Neural cell (in vitro differentiated cells): ENCODE results near the gene ZNF672. TPM values are rescaled to one million over a fixed set of nuclear protein-coding genes. Genes with fewer than 3 reads are reported as not detected.

Source experiments
- H2AFZ ChIP-seq: fragments of 200-600, 300-800 bp; sonication (generic), shearing (Covaris generic); 2 replicates; pipeline ENCODE4 v1.6.0; 2014; ENCODE audit warnings: low read depth, mild to moderate bottlenecking, antibody characterized with exemption, low read length, moderate library complexity
- H3F3A ChIP-seq: fragments of 200-600 bp; shearing (Covaris generic); 2 replicates; pipeline ENCODE4 v1.6.1; 2016; ENCODE audit warnings: mild to moderate bottlenecking, moderate library complexity, mixed read lengths, antibody characterized with exemption, low read length; ENCODE audit not compliant: insufficient read depth, poor library complexity, severe bottlenecking
- H3K27ac ChIP-seq: fragments of 200-600, 300-800 bp; sonication (generic), shearing (Covaris generic); 2 replicates; pipeline ENCODE4 v1.5.1; 2014; ENCODE audit warnings: mild to moderate bottlenecking, low read length, moderate library complexity
- H3K27me3 ChIP-seq: fragments of 300-800, 200-600 bp; sonication (generic), shearing (Covaris generic); 2 replicates; pipeline ENCODE4 v1.6.0; 2014; ENCODE audit warnings: mild to moderate bottlenecking, low read depth, low read length, moderate library complexity; ENCODE audit not compliant: insufficient read depth
- H3K36me3 ChIP-seq: fragments of 300-800, 200-600 bp; sonication (generic), shearing (Covaris generic); 2 replicates; pipeline ENCODE4 v1.5.1; 2014; ENCODE audit warnings: mild to moderate bottlenecking, antibody characterized with exemption, low read length, moderate library complexity; ENCODE audit not compliant: insufficient read depth
- H3K4me2 ChIP-seq: fragments of 300-800, 200-600 bp; sonication (generic), shearing (Covaris generic); 2 replicates; pipeline ENCODE4 v1.6.0; 2014; ENCODE audit warnings: mild to moderate bottlenecking, low read length
- H3K4me3 ChIP-seq: fragments of 300-800, 200-600 bp; sonication (generic), shearing (Covaris generic); 2 replicates; pipeline ENCODE4 v1.5.1; 2014; ENCODE audit warnings: mild to moderate bottlenecking, low read length, moderate library complexity
- H3K79me2 ChIP-seq: fragments of 200-600 bp; shearing (Covaris generic); replicated peaks from 2 replicates; pipeline ENCODE4 v1.6.0; 2014; ENCODE audit warnings: mild to moderate bottlenecking, low read length, moderate library complexity; ENCODE audit not compliant: insufficient read depth
- H3K9ac ChIP-seq: fragments of 300-800, 200-600 bp; sonication (generic), shearing (Covaris generic); 2 replicates; pipeline ENCODE4 v1.6.1; 2016; ENCODE audit warnings: mild to moderate bottlenecking, low read length, mixed read lengths
- H3K9me2 ChIP-seq: fragments of 200-600 bp; shearing (Covaris generic); 2 replicates; pipeline ENCODE4 v1.6.1; 2016; ENCODE audit warnings: mild to moderate bottlenecking, low read length, mixed read lengths; ENCODE audit not compliant: insufficient read depth
- H3K9me3 ChIP-seq: fragments of 200-600, 300-800 bp; sonication (generic), shearing (Covaris generic); 2 replicates; pipeline ENCODE4 v1.6.1; 2016; ENCODE audit warnings: mild to moderate bottlenecking, mixed run types, low read length, moderate library complexity, mixed read lengths
- H4K20me1 ChIP-seq: fragments of 200-600 bp; shearing (Covaris generic); 2 replicates; pipeline ENCODE4 v1.6.1; 2016; ENCODE audit warnings: mild to moderate bottlenecking, mixed run types; ENCODE audit not compliant: insufficient read depth
- EP300 ChIP-seq: fragments of 450-650 bp; conservative IDR thresholded peaks from 2 replicates; pipeline ENCODE4 v1.6.1; 2014; ENCODE audit warnings: antibody characterized with exemption, mild to moderate bottlenecking, moderate library complexity; ENCODE audit not compliant: poor library complexity, severe bottlenecking
- EZH2 ChIP-seq: fragments of 200-600, 300-800 bp; shearing (Covaris generic), sonication (generic); IDR thresholded peaks from 2 replicates; pipeline ENCODE4 v1.6.1; 2014; ENCODE audit warnings: antibody characterized with exemption, low read length, borderline replicate concordance, mild to moderate bottlenecking; ENCODE audit not compliant: insufficient read depth, poor library complexity, severe bottlenecking
- MXI1 ChIP-seq: fragments of 450-650 bp; conservative IDR thresholded peaks from 2 replicates; pipeline ENCODE4 v1.6.1; 2014; ENCODE audit warnings: antibody characterized with exemption, mild to moderate bottlenecking; ENCODE audit not compliant: poor library complexity, severe bottlenecking
- POLR2AphosphoS5 ChIP-seq: IDR thresholded peaks from 2 replicates; pipeline ENCODE4 v1.6.1; 2012
- RAD21 ChIP-seq: fragments of 450-650 bp; conservative IDR thresholded peaks from 2 replicates; pipeline ENCODE4 v1.6.1; 2014; ENCODE audit warnings: antibody characterized with exemption, mild to moderate bottlenecking, moderate library complexity
- SMC3 ChIP-seq: fragments of 450-650 bp; conservative IDR thresholded peaks from 2 replicates; pipeline ENCODE4 v1.6.1; 2014; ENCODE audit warnings: antibody characterized with exemption, mild to moderate bottlenecking, moderate library complexity; ENCODE audit not compliant: poor library complexity
- TAF1 ChIP-seq: IDR thresholded peaks from 2 replicates; pipeline ENCODE4 v1.6.1; 2012; ENCODE audit warnings: low read depth
- polyA plus RNA-seq: library from polyadenylated mRNA; depleted of rRNA; stranded (reverse); fragments of >200 nt; gene quantifications from 2 replicates; pipeline ENCODE4 v1.2.3, GENCODE V29; 2014
- TF ChIP-seq, protein P1 (sequence below): IDR thresholded peaks from 2 replicates; pipeline ENCODE4 v1.6.1; 2012; ENCODE audit warnings: borderline replicate concordance
- TF ChIP-seq, protein P2 (sequence below): fragments of 450-650 bp; IDR thresholded peaks from 2 replicates; pipeline ENCODE4 v1.5.1; 2014; ENCODE audit warnings: antibody characterized with exemption, mild to moderate bottlenecking, moderate library complexity; ENCODE audit not compliant: poor library complexity, severe bottlenecking

The ZNF672 gene
- polyA plus RNA-seq, 1 donor from 2014 or later = 22.9 TPM

DNA sequence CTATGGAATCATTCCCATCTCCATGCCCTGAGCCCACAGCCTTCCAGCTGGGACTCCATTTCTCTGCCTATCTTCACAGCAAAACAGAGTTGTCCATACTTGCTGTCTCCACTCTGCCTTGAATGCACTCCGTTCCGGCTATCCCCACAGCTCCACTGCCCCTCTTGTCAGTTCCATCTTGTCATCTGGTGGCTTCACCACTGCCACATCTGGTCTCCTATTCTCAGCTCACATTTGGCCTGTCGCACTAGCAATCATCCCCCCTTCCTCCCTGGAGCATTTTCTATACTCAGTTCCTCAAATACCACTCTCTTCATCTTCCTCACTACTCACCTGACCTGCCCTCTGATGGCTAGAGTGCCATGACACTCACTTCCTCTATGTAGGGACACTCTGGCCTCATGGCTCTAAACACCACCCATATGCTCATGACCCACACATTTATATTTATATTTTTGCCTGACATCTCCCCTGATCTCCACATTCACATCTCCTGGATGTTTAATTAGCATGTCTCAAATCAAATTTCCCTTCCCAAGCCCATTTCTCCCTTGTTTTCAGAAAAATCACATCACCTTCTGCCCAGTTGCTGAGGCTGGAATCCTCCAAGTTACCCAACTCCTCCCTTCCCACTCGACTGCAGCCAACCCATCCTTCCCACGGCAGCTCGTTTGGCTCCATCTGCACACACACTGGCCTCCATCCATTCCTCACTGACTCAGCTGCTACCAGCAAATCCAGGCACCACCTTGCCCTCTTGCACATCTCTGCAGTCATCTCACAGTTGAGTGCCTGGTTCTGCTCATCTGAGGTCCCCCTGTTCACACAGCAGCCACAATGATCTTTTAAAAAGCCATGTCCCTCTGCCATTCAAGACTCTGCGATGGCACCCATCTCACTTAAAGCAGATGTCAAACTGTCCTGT lies 14.7 kb downstream of the ZNF672 start:
- no peaks in the 10 kb centered on the region for H4K20me1 ChIP-seq
- H3K4me3 ChIP-seq = no peak overlapping the region
- H3K4me2 ChIP-seq = no peak overlapping the region
- H3K9me3 ChIP-seq = no peaks in the 10 kb centered on the region
- H3K36me3 ChIP-seq = no peaks in the 10 kb centered on the region
- H3K27me3 ChIP-seq = no peaks in the 10 kb centered on the region
- no peaks in the 10 kb centered on the region for H3K9me2 ChIP-seq
- H3K9ac ChIP-seq = no peak overlapping the region
- H3K79me2 ChIP-seq = no peaks in the 10 kb centered on the region
- no peak overlapping the region for H2AFZ ChIP-seq
- H3F3A ChIP-seq = no peaks in the 10 kb centered on the region
- H3K27ac ChIP-seq = no peak overlapping the region
- no peak for TF ChIP-seq POLR2AphosphoS5
- TF ChIP-seq RAD21 = no peak
- TF ChIP-seq, protein P1, sequence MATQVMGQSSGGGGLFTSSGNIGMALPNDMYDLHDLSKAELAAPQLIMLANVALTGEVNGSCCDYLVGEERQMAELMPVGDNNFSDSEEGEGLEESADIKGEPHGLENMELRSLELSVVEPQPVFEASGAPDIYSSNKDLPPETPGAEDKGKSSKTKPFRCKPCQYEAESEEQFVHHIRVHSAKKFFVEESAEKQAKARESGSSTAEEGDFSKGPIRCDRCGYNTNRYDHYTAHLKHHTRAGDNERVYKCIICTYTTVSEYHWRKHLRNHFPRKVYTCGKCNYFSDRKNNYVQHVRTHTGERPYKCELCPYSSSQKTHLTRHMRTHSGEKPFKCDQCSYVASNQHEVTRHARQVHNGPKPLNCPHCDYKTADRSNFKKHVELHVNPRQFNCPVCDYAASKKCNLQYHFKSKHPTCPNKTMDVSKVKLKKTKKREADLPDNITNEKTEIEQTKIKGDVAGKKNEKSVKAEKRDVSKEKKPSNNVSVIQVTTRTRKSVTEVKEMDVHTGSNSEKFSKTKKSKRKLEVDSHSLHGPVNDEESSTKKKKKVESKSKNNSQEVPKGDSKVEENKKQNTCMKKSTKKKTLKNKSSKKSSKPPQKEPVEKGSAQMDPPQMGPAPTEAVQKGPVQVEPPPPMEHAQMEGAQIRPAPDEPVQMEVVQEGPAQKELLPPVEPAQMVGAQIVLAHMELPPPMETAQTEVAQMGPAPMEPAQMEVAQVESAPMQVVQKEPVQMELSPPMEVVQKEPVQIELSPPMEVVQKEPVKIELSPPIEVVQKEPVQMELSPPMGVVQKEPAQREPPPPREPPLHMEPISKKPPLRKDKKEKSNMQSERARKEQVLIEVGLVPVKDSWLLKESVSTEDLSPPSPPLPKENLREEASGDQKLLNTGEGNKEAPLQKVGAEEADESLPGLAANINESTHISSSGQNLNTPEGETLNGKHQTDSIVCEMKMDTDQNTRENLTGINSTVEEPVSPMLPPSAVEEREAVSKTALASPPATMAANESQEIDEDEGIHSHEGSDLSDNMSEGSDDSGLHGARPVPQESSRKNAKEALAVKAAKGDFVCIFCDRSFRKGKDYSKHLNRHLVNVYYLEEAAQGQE = no peak
- TF ChIP-seq, protein P2, sequence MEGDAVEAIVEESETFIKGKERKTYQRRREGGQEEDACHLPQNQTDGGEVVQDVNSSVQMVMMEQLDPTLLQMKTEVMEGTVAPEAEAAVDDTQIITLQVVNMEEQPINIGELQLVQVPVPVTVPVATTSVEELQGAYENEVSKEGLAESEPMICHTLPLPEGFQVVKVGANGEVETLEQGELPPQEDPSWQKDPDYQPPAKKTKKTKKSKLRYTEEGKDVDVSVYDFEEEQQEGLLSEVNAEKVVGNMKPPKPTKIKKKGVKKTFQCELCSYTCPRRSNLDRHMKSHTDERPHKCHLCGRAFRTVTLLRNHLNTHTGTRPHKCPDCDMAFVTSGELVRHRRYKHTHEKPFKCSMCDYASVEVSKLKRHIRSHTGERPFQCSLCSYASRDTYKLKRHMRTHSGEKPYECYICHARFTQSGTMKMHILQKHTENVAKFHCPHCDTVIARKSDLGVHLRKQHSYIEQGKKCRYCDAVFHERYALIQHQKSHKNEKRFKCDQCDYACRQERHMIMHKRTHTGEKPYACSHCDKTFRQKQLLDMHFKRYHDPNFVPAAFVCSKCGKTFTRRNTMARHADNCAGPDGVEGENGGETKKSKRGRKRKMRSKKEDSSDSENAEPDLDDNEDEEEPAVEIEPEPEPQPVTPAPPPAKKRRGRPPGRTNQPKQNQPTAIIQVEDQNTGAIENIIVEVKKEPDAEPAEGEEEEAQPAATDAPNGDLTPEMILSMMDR = no peak
- TF ChIP-seq SMC3 = no peak
- TF ChIP-seq TAF1 = no peak
- no peak for TF ChIP-seq EP300
- TF ChIP-seq MXI1 = no peak
- no peak for TF ChIP-seq EZH2

DNA sequence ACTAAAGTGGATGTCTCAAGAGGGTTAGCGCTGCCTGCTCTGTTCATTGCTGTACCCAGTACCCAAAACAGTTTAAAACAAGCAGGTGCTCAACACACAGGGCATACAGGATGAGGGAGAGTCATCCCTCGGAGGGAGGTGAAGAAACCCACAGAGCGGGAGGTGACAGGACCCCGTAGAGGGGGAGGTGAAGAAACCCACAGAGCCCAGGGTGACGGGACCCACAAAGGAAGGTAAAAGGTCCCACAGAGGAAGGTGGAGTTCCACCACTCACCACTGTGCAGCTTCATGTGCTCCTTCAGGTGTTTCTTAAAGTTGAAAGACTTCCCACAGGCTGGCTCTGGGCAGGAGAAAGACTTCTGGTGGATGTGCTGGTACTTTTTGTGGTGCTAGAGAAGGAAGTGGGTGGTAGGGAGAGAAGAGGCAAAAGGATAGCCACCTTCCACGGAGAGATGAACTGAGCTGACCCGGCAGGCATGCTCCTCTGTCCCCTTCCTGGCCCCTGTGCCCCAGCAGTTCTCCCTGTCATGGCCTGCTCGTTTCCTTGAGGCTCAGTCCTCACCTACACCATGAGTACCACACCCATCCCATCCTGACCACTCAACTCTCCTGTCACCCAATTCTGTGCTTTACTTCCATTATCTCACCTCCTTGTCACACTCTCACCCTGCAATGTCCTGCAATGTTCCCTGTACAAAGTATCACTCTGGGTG lies 15.8 kb downstream of the ZNF672 start:
- Histone ChIP-seq H3K4me3 (no peak overlapping the region), H3K79me2 (no peaks in the 10 kb centered on the region), H3K27ac (no peak overlapping the region), H2AFZ (no peak overlapping the region), H3K9ac (no peak overlapping the region), H3K36me3 (no peaks in the 10 kb centered on the region), H3K4me2 (no peak overlapping the region), H3K9me2 (no peaks in the 10 kb centered on the region), H4K20me1 (no peaks in the 10 kb centered on the region), H3K27me3 (no peaks in the 10 kb centered on the region), H3K9me3 (no peaks in the 10 kb centered on the region), H3F3A (no peaks in the 10 kb centered on the region)
- TF ChIP-seq RAD21 = no peak
- TF ChIP-seq MXI1 = no peak
- no peak for TF ChIP-seq EZH2
- TF ChIP-seq, protein P2 = no peak
- no peak for TF ChIP-seq POLR2AphosphoS5
